UCSD-AML1 (cell line): ENCODE results near the gene LSM3.

Experiments used
- DNase-seq: peaks from one replicate; lab custom pipeline; 2025; ENCODE audit not compliant: unreplicated experiment; lab: John Stamatoyannopoulos, UW

Gene LSM3

DNA sequence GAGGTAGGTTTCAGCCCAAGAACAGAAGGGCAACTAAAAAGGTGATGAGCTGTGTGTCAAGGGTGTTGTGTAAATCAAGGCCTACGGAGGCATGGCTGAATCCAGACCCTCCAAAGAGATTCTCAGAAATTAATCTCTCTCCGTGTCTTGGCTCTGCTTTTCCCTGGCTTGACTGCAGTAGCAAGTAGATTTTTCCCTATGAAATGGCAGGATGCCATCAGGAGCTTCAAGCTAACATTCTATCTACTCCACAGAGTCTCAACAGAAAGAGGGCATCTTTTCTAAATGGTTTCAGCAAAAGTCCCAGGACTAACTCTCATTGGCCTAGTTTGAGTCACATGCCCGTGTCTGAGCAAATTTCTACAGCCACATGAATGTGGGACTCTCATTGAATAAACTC lies 58.3 kb downstream of the LSM3 start:
- DNase-seq: no peak

DNA sequence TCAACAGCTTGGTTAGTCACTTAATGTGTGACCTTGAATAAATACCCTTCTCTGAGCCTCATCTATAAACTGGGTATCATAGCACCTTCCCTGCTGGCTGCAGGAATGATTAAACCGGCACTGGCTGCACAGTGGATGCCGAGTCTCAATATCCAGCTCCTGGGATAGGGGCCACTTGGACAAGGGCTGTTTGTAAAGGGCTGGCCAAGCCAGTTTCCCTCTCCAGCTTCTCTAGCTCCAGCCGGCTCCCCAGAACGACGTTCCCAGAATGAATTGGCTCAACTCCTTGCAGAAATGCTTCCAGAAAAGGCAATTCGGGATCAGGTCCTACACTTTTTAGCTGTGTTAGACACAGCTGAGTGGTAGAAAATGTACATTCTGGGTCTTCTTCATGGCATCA lies 58.8 kb downstream of the LSM3 start:
- DNase-seq: no peak

DNA sequence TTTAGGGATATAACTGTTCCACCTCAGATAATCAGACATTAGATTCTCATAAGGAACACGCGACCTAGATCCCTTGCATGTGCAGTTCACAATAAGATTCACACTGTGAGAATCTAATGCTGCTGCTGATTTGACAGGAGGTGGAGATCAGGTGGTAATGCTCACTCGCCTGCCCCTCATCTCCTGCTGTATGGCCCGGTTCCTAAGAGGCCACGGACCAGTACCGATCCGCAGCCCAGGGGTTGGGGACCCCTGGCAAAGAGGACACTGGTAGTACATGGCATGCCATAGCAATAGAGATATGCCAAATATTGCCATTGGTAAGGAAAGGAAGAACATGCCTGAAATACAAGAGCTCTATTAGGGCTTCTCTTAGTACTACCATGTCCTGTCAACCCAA lies 59.7 kb downstream of the LSM3 start:
- no peak for DNase-seq

DNA sequence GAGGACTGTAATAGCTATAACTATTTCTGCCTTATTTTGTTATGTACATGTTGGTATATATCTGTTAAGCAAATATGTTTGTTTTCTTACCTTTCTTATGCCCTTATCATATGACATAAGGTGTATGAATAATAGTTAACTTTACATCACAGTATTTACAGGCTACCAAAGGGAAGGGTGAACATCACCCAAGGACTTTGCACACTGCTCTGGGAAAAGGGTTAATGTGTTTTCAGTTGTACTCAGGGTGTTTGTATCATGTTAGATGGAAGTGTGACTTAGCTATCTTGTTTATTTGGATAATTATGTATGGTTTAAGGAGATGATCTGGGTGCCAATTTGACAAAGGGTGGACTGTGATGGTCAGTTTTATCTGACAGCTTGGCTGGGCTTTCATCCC lies 60.3 kb downstream of the LSM3 start:
- DNase-seq: no peak

DNA sequence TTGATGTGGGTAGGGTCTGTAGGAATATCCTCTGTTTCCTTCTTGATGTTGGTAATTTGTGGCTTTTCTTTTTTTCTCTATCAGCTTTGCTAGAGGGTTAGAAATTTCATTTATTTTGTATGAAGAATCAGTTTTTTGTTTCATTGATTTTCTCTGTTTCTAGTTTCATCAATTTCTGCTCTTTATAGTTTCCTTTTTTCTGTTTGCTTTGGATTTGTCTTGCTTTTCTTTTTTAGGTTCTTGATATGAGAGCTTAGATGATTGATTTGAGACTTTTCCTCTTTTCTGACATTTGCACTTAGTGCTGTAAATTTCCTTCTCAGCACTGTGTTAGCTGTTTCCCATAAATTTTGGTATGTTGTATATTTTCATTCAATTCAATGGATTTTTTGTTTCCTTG lies 61.3 kb downstream of the LSM3 start:
- no peak for DNase-seq

DNA sequence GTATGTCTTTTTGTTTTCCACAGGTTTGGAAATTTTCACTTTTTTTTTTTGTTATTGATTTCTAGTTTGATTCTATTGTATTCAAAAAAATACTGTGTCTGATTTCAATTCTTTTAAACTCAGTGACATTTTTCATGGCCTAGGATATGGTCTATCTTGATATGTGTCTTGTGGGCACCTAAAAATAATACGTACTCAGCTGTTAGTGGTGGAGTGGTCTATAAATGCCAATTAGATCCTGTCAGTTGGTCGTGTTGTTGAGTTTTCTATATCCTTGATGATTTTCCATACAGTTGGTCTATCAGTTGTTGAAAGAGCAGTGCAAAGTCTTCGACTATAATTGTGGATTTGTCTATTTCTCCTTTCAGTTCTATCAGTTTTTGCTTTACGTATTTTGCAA lies 61.7 kb downstream of the LSM3 start:
- no peak for DNase-seq

DNA sequence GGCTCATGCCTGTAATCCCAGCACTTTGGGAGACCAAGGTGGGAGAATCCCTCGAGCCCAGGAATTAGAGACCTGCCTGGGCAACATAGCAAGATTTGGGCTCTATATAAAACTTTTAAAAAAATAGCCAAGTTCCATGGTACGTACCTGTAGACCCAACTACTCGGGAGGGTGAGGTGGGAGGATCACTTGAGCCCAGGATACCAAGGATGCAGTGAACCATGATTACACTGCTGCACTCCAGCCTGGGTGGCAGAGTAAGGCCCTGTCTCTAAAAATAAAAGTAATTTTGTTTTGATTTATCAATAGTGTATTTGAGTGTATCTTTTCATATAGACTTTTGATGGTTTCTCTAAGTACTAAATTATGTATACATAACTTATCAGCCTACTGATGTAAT lies 63.1 kb downstream of the LSM3 start:
- no peak for DNase-seq

DNA sequence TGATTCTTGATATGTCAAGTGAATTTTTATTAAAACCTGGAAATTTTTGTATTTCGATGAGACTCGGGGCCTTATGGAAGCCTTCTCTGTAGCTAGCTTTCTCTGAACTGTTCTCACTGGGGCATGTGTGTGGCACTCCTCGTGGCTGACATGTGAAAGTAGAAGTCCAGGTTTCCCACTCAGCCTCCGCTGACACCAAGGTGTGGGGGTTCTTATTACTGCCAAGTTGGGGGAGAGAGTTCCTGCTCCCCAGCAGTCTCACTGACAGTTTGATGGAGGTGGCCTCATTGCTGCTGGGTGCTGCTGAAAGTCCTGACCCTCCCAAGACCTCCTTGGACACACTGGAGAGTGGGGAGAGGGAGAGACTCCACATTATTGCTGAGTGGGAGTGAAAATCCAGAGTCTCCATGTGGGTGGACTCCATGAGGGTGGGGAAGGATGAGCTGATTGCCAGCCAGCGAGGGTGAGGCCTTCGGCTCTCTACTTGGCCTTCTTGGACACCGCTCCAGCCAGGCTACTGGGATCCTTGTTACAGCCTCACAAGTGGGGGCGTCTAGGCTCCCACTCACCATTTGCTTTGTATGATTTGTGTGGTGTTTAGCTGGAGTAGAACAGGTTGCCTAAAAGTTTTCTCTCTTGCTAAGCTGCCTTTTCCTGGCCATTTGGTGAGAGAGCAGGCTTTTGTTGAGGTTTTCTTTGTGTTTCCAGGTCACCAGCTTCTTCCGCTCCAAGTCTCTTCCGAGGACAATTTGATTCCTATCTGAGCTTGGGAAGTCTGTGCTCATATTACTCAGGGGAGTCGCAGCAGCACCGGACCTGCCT lies 64.1 kb downstream of the LSM3 start:
- no peak for DNase-seq

DNA sequence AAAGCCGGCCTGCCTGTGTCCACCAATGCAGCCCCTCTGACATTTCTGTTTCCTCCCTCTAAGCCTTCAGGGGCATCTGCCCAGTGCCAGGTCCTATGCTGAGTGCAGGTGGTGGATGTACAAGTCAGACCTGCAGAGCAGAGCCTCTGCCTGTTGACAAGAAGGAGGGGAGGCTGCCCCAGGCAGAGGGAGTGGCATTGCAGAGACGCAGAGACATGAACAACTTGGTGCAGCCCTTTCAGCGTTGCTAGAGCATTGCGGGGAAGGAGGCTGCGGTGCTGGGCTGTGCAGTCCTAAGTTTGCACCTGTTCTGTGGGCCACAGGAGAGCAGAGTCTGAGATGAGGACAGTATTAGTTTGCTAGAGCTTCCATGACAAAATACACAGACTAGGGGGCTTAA lies 65.2 kb downstream of the LSM3 start:
- DNase-seq: no peak

DNA sequence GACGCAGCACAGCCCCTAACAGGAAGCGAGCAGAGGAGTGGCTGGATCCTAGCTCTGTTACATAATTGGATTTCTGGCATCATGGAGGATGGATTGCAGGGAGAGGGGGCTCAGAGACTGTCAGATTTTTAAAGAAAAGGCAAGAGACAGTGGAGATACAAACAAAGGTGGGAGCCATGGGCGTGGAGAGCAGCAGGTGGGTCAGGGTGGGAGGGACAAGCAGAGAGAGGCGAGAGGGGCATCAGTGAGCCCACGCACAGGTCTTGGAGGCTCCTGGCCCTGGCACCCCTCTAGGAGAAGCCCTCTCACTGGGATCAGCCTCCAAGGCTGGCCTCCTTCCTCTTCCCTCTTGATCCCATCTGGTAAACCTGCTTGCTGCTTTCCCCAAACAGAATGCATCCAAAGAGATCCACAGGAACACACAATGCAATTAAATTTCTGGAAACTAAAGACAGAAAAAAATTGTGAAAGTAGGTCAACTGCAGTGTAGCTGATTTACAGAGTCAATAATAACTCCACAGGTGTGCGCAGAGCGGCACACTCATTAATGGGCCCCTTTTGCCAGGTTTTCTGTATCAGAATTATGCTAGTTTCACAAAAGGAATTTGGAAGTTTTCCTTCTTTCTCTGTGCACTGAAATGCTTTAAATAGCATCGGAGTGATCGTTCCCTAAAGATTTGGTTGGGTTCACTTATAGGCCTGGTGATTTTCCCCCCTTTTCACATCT lies 66.1 kb downstream of the LSM3 start:
- DNase-seq: no peak

DNA sequence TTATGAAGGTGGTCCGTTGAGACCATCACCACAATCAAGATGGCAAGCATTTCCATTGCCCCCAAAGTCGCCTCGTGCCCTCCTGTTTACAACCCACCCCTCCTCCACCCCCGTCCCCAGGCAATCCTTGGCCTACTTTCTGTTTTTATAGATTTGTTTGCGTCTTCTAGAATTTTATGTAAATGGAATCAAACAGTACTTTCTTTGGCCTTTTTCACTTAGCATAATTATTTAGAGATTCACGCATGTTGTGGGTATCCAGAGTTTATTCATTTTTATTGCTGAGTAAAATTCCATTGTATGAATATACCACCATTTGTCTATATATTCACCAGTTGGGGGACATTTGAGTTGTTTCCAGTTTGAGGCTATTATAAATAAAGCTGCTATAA lies 66.6 kb downstream of the LSM3 start:
- no peak for DNase-seq

DNA sequence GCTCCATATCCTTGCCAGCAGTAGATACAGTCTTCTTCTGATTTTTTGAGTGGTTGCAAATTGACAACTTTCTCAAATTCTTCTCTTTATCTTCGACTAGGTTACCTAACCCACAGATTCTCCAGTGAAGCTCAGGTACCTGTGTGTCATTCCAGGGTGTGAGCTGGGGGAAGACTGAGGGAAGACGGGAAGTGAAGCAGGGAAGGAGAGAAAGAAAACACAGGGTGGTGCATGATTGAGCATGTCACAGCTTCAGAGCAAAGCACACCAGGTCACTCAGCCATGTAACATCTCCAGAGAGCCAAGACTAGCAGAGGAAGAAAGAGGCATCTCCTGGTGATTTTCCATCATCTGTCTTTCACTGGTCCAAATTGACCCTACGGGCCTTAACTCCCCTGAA lies 67.2 kb downstream of the LSM3 start:
- DNase-seq: no peak

DNA sequence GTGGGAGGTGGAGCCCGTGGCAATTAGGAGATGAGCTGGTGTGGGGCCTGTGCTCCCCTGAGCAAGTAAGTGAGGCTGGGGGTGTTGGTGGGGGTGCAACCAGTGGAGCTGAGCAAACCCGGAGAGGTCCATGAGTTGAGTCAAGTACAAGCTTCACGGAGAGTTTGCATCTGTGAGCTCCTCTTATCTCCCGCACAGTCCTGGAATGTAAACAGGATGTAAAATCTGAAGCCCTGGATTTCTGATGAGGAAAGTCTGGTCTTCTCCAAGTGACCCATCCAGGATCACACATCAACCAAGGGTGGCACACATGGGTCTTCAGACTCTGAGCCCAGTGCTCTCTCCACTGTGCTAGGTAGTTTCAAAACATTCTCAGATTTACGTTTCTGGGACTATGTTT lies 67.8 kb downstream of the LSM3 start:
- no peak for DNase-seq

DNA sequence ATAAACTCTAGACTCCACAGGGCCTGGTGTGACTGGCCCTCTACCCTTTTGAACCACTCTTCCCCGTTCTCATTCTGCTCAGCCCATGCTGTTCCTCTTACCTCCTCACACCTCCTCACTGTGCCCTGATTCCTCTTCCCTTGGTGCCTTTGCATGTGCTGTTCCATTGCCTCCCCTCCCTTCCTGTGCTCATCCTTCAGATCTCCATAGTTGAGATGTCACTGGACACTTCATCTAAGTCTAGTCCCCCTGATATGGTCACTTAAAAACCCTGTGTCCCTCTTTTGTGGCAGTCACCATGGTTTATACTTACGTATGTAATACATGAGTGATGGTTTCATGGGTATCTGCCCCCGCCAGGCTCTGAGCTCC lies 69.8 kb downstream of the LSM3 start:
- DNase-seq: no peak

DNA sequence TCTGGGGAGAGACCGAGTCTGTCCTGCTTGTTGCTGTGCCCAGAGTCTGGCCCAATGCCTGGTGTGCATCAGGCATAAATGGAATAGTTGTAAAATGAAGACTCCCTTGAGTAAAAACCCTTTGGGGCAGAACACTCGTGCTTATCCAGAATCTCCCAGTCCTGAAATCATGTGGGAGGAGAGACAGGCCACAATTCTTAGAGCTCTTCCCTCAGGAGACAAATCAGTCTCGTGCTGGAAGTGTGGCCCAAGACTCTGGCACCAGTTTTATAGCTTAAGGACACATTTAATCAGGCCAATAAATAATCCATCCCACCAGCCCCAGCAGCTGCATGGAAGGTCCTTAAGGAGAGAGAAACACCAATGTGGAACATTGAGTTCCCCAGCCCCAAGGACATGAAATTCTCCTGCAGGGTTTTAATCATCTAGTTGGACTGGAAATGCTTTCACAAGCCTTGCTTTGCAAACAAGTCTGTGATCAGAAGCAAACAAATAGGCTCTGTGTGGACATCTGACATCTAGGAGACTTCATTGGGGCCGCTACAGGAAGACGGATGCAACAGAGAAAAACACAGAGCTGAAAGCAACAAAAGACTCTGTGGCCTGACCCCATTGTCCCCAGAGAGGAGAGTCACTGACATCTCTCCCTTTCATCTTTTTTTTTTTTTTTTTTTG lies 70.4 kb downstream of the LSM3 start:
- no peak for DNase-seq
